Measurements from ENCODE around the gene ZNF300. TPM values are rescaled to one million over a fixed set of nuclear protein-coding genes. Genes with fewer than 3 reads are reported as not detected.

The ZNF300 gene
- total RNA-seq (1 to 10 TPM; 3.5 to 6.1 (median 4.4) TPM), polyA plus RNA-seq (1 to 10 TPM in 1 of 3 donors, under 1 TPM in 2; 0.46 to 4.2 (median 0.60) TPM)

DNA sequence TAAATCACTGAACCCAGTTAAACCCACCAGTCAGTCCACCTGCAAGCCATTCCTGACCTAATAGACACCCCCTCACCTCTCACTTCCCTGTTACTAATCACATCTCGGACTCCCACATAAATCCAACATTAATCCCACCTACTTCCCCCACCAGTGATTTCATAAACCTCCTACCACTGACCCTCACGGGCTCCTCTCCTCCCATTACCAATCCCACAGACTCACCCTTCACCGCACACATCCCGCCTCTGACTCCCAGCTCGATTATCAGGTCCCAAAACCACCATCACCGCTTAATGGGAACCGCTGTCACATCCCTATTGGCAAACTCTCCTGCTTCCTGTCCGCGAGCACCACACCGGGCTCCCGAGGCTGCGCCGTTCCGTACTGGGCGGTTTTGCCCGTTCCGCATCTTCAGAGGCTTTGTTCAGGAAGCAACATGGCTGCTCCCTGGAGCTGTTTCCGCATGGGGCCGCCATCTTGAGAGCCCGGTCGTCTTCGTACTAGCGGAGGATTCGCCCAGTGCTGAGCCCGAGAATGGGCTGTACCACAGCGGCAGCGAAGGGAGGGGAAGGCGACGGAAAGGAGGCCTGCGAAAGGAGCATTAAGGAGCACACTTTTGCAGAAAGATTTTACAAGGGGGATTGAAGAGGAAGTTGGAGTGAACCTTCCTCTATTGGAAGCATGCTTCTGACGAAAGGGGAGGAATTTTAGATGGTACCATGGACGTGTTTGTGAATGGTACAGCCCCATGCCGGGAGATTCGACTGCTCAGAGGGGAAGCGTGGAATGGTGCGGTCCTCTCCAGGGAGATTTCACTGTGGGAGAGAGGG lies at the start of gene ZNF300:
TSS of gene ZNF300 (minus strand) at position 502 of the 833 bp plus-strand sequence. CDS start 1,825 bp downstream, outside the sequence.
- Histone ChIP-seq H3K36me3 (peaks cover 0 to 32% (median 10%) of the 10 kb centered on the region in 4 donors), H3K27me3 (no peaks in the 10 kb centered on the region), H3K4me3 (peak within 1 kb of the TSS; percentile 42 to 56 (median 52)), H3K27ac (peak within 1 kb of the TSS; percentile 58 to 75 (median 70)), H3K4me1 (peaks cover 0 to 3% (median 0%) of the 10 kb centered on the region in 4 donors), H3K9me3 (peaks cover 0 to 36% (median 16%) of the 10 kb centered on the region in 4 donors)
- peak; percentile 89 for DNase-seq
- TF ChIP-seq POLR2A (IDR thresholded peaks at IDR 0.05), result no peak
- TF ChIP-seq POLR2AphosphoS5 (IDR thresholded peaks at IDR 0.05), result peak in 3 of 4 donors; percentile 26 to 66 (median 54)
- intact Hi-C loops (cut with DNase I), result loop anchor here (2.0 kb wide), 1 partner anchor 42 kb away; no protein-coding TSS in a partner anchor
- 17 to 18% methylated on average over 36 of the region's 36 CpGs for WGBS, 2 donors

DNA sequence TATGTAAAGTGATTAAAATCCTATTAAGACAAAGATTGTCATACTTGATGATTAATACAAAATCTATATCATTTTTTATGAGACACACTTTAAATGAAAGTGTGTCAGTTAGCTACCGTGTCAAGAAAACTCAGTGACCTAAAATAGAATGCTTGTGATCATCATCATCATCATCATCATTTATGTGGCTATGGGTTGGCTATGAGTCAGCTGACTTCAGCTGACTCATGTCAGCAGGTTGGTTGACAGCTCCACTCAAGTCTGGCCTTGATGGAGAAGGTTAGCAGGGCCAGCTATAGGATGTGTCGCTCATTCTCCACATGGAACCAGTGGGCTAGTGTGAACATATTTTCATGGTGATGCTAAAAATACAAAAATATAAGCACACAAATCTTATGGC lies 43.8 kb upstream of the ZNF300 start:
- H3K36me3 ChIP-seq, result peaks cover 0 to 5% (median 0%) of the 10 kb centered on the region in 4 donors
- H3K4me1 ChIP-seq, result no peaks in the 10 kb centered on the region
- DNase-seq, result no peak
- no peaks in the 10 kb centered on the region for H3K27me3 ChIP-seq
- peaks cover 13 to 47% (median 31%) of the 10 kb centered on the region in 4 donors for H3K9me3 ChIP-seq
- intact Hi-C loops (cut with DNase I), result no loop called here
- no peak overlapping the region for H3K27ac ChIP-seq
- 45 to 64% methylated on average over 2 of the region's 2 CpGs for WGBS, 2 donors
- H3K4me3 ChIP-seq, result no peak overlapping the region
- TF ChIP-seq POLR2AphosphoS5 (IDR thresholded peaks at IDR 0.05) (no peak), EP300 (IDR thresholded peaks at IDR 0.05) (no peak), POLR2A (IDR thresholded peaks at IDR 0.05) (no peak)
- TF ChIP-seq, protein P1, sequence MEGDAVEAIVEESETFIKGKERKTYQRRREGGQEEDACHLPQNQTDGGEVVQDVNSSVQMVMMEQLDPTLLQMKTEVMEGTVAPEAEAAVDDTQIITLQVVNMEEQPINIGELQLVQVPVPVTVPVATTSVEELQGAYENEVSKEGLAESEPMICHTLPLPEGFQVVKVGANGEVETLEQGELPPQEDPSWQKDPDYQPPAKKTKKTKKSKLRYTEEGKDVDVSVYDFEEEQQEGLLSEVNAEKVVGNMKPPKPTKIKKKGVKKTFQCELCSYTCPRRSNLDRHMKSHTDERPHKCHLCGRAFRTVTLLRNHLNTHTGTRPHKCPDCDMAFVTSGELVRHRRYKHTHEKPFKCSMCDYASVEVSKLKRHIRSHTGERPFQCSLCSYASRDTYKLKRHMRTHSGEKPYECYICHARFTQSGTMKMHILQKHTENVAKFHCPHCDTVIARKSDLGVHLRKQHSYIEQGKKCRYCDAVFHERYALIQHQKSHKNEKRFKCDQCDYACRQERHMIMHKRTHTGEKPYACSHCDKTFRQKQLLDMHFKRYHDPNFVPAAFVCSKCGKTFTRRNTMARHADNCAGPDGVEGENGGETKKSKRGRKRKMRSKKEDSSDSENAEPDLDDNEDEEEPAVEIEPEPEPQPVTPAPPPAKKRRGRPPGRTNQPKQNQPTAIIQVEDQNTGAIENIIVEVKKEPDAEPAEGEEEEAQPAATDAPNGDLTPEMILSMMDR (IDR thresholded peaks at IDR 0.05), result no peak

DNA sequence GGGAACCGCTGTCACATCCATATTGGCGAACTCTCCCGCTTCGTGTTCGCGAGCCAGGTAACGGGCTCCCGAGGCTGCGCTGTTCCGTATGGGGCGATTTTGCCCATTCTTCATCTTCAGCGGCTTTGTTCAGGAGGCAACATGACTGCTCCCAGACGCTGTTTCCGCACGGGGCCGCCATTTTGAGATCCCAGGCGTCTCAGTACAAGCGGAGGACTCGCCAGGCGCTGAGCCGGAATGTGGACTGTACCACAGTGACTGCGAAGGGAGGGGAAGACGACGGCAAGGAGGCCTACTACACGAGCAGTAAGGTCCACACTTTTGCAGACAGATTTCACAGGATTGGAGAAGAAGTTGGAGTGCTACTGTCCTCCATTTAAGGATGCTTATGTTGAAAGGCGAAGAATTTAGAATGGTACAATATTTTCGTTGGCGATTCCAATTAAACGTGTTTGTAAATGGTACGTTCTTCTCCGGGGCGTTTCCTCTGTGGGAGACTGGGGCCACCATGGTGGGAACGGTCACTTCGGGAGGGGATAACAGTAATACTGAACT lies 41.6 kb upstream of the ZNF300 start:
- peak overlapping the region; percentile 51 to 65 (median 59) for H3K4me3 ChIP-seq
- H3K4me1 ChIP-seq, result no peaks in the 10 kb centered on the region
- H3K9me3 ChIP-seq, result peaks cover 5 to 56% (median 24%) of the 10 kb centered on the region in 4 donors
- TF ChIP-seq POLR2AphosphoS5 (IDR thresholded peaks at IDR 0.05), result peak; percentile 44 to 70 (median 59)
- TF ChIP-seq EP300 (IDR thresholded peaks at IDR 0.05), result no peak
- peak overlapping the region; percentile 76 to 82 (median 79) for H3K27ac ChIP-seq
- peak; percentile 94 for DNase-seq
- H3K36me3 ChIP-seq, result peaks cover 0 to 27% (median 12%) of the 10 kb centered on the region in 4 donors
- intact Hi-C loops (cut with DNase I), result loop anchor here (2.0 kb wide), 1 partner anchor 42 kb away; the partner anchor contains the start of gene ZNF300
- whole genome bisulfite sequencing, 2 donors, result 20 to 52% methylated on average over 34 of the region's 34 CpGs
- H3K27me3 ChIP-seq, result no peaks in the 10 kb centered on the region

DNA sequence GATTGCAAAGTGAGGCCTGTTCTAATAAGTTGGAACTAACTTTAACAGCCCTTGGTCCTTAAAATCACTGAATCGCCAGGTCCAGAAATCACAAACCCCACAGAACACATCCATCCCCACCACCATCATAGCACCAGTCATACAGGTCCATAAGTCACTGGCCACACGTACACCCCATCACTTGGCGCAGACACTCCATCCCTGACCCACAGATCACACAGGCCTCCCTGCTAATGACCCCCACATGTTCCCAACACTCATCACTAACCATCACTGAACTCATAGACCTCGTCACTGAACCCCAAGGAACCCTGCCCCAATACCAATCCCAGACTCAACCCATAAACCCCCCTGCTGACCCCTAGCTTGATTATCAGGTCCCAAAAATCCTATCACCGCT lies 41.2 kb upstream of the ZNF300 start:
- Histone ChIP-seq H3K4me3 (peak overlapping the region; percentile 51 to 65 (median 59)), H3K9me3 (peaks cover 0 to 57% (median 27%) of the 10 kb centered on the region in 4 donors), H3K36me3 (peaks cover 4 to 31% (median 17%) of the 10 kb centered on the region in 4 donors), H3K27me3 (no peaks in the 10 kb centered on the region), H3K4me1 (no peaks in the 10 kb centered on the region), H3K27ac (peak overlapping the region; percentile 76 to 82 (median 79))
- intact Hi-C loops (cut with DNase I), result loop anchor here (2.0 kb wide), 1 partner anchor 41 kb away; the partner anchor contains the start of gene ZNF300
- DNase-seq, result no peak
- 49 to 68% methylated on average over 5 of the region's 5 CpGs for WGBS, 2 donors
- TF ChIP-seq, protein P1 (IDR thresholded peaks at IDR 0.05), result no peak
- TF ChIP-seq POLR2A (IDR thresholded peaks at IDR 0.05) (no peak), EP300 (IDR thresholded peaks at IDR 0.05) (no peak), POLR2AphosphoS5 (IDR thresholded peaks at IDR 0.05) (no peak)

DNA sequence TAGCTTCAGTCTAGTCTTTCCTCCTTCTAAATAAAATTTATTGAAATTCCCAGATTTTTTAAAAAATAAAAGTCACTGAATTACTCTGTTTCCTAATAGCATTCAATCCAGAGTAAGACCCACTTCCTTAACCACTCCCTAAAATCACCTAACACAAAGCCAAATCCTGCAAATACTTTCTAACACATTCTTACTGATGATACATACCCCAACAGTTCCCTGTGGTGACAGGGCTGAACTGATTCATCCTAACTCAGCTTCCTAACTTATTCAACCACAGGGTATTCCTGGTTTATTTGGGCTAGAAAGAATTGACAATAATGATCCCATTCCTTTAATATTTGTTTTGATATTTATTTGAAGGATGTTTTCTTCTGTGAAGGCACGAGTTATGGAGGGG lies 40.7 kb upstream of the ZNF300 start:
- intact Hi-C loops (cut with DNase I), result no loop called here

More for the DNA sequence above, 40.7 kb upstream of the ZNF300 start:
- no peak for DNase-seq
- peak overlapping the region in 3 of 4 donors; percentile 79 to 82 (median 79) for H3K27ac ChIP-seq
- H3K4me3 ChIP-seq, result peak overlapping the region; percentile 51 to 65 (median 59)
- H3K4me1 ChIP-seq, result no peaks in the 10 kb centered on the region
- H3K27me3 ChIP-seq, result no peaks in the 10 kb centered on the region
- TF ChIP-seq, protein P1 (IDR thresholded peaks at IDR 0.05), result no peak
- no peak for TF ChIP-seq POLR2A (IDR thresholded peaks at IDR 0.05)
- no peak for TF ChIP-seq EP300 (IDR thresholded peaks at IDR 0.05)
- TF ChIP-seq POLR2AphosphoS5 (IDR thresholded peaks at IDR 0.05), result no peak
- 70 to 83% methylated on average over 1 of the region's 1 CpG for WGBS, 2 donors
- peaks cover 3 to 54% (median 27%) of the 10 kb centered on the region in 4 donors for H3K9me3 ChIP-seq
- H3K36me3 ChIP-seq, result peaks cover 9 to 36% (median 22%) of the 10 kb centered on the region in 4 donors

Data from sigmoid colon (tissue), 7 donors.